ENCODE measurements around the gene INPP4B.

- TF ChIP-seq CTCF (conservative IDR thresholded peaks at IDR 0.05; ENCODE audit: low read depth, low read length): no peak
- no peak for TF ChIP-seq EZH2phosphoT487 (IDR thresholded peaks at IDR 0.05; ENCODE audit: borderline replicate concordance, low read length)
- TF ChIP-seq EZH2 (IDR thresholded peaks at IDR 0.05; ENCODE audit: low read length, unreplicated experiment): no peak
These were observed 690.8 kb downstream of the INPP4B start for GRCh38 chr4:142155347-142155746.

Data from PC-3 (cell line).